Spleen (tissue), 11 donors: ENCODE data around the gene PKHD1. TPM values are rescaled to one million over a fixed set of nuclear protein-coding genes. Genes with fewer than 3 reads are reported as not detected.

Experiments used
- DNase-seq: peaks from one replicate; pipeline ENCODE4 v3.0.0-alpha.2; 2020
- H3K27ac ChIP-seq, 8 donors: fragments of 200-600 bp; sonication (generic) in 7 of 8; 1 replicate in 4 of 8; 2 replicates in 4 of 8; pipeline versions ENCODE4 v1.5.0 to v1.8.0; 2016 to 2021; ENCODE audit warnings: inconsistent platforms in 4 of 8, mild to moderate bottlenecking in 4 of 8, moderate library complexity in 1 of 8
- H3K27me3 ChIP-seq, 7 donors: fragments of 200-600 bp; sonication (generic) in 6 of 7; replicated peaks in 1 of 7; 1 replicate in 4 of 7; 2 replicates in 3 of 7; pipeline versions ENCODE4 v1.5.0 to v1.8.0; 2016 to 2021; ENCODE audit warnings: inconsistent platforms in 3 of 7, mild to moderate bottlenecking in 1 of 7
- H3K36me3 ChIP-seq, 6 donors: fragments of 200-600 bp; sonication (generic) in 5 of 6; 1 replicate in 4 of 6; 2 replicates in 2 of 6; pipeline versions ENCODE4 v1.5.0 to v1.8.0; 2016 to 2021; ENCODE audit warnings: inconsistent platforms in 2 of 6
- H3K4me1 ChIP-seq, 6 donors: fragments of 200-600 bp; sonication (generic) in 5 of 6; 1 replicate in 3 of 6; 2 replicates in 3 of 6; pipeline versions ENCODE4 v1.5.0 to v1.8.0; 2016 to 2021; ENCODE audit warnings: inconsistent platforms in 3 of 6
- H3K4me3 ChIP-seq, 8 donors: fragments of 200-600 bp; sonication (generic) in 7 of 8; 1 replicate in 4 of 8; 2 replicates in 4 of 8; pipeline versions ENCODE4 v1.5.0 to v1.8.0; 2016 to 2021; ENCODE audit warnings: inconsistent platforms in 4 of 8, mild to moderate bottlenecking in 4 of 8, moderate library complexity in 2 of 8
- H3K9me3 ChIP-seq, 8 donors: fragments of 200-600 bp; sonication (generic) in 7 of 8; 1 replicate in 4 of 8; 2 replicates in 4 of 8; pipeline versions ENCODE4 v1.5.0 to v1.8.0; 2016 to 2021; ENCODE audit warnings: inconsistent platforms in 4 of 8
- CTCF ChIP-seq, 11 experiments: fragments of 200-600 bp in 7 of 11; fragments of 450-650 bp in 4 of 11; sonication (generic) in 4 of 11; IDR thresholded peaks in 8 of 11; conservative IDR thresholded peaks in 3 of 11; 1 replicate in 7 of 11; 2 replicates in 4 of 11; pipeline versions ENCODE4 v1.4.0 to v1.8.0; 2016 to 2021; ENCODE audit warnings: antibody characterized with exemption in 11 of 11, inconsistent platforms in 4 of 11, mild to moderate bottlenecking in 1 of 11
- POLR2A ChIP-seq, 3 donors: fragments of 450-650 bp; IDR thresholded peaks; one replicate each; pipeline ENCODE4 v1.5.1; 2017; ENCODE audit warnings: antibody characterized with exemption in 3 of 3, mild to moderate bottlenecking in 1 of 3
- POLR2AphosphoS5 ChIP-seq, 3 donors: sonication (generic); formaldehyde crosslinking; IDR thresholded peaks; one replicate each; pipeline ENCODE4 v1.5.1; 2017; ENCODE audit warnings: antibody characterized with exemption in 3 of 3
- WGBS, 5 donors: extraction: QIAGEN DNeasy Blood & Tissue Kit in 3 of 5; methylation state at CpG; one replicate each; pipeline versions ENCODE4 v1.1.5 to v1.1.7; 2013 to 2018; 5-methylcytosine and 5-hydroxymethylcytosine counted together
- intact Hi-C: fragments of 100-400 bp; cut with DNase I; formaldehyde crosslinking; loops from one replicate; pipeline ENCODE4 v1.15.0; 2023; ENCODE audit warnings: low total_unique reads
- polyA plus RNA-seq, 3 donors: library from polyadenylated mRNA; stranded (reverse); fragments of 200-250 nt; gene quantifications; one replicate each; pipeline ENCODE4 v1.2.1, GENCODE V29; 2013
- total RNA-seq, 7 donors: library from RNA; depleted of rRNA in 3 of 7; stranded (reverse); fragments of >200 nt in 3 of 7; fragmentation: NEBNext Ultra II Directional in 4 of 7; extraction: Animal tissue kit (Norgen Biotek cat#: 25700) in 4 of 7; gene quantifications; one replicate each; pipeline versions ENCODE4 v1.1.0 to v1.2.1, GENCODE V29; 2016 to 2021
- donor health status: healthy with polysubstance abuse.
- donor health status: DM: no; HTN: no; CAD: no; lungs with moderate emphysema.
- donor health status: DM: no; HTN: no; CAD: no.
- donor health status: Bipolar disorder and iron deficiency.
- donor health status: healthy.
- donor health status: DM: no; HTN: no; CAD: no.
- donor health status: DM: yes; HTN: yes; CAD: no.

Gene PKHD1
- total and polyA plus RNA-seq, 10 donors, result not detected

- no peaks in the 10 kb centered on the region for H3K36me3 ChIP-seq
- H3K4me3 ChIP-seq, result no peak overlapping the region
- peaks cover 0 to 6% (median 0%) of the 10 kb centered on the region in 7 donors for H3K27me3 ChIP-seq
- H3K27ac ChIP-seq, result no peak overlapping the region
- WGBS, 5 donors, result 86 to 96% (median 90%) methylated on average over 4 of the region's 4 CpGs
- no peaks in the 10 kb centered on the region for H3K9me3 ChIP-seq
- intact Hi-C loops, result no loop called here
- H3K4me1 ChIP-seq, result no peaks in the 10 kb centered on the region
- TF ChIP-seq CTCF (IDR thresholded peaks at IDR 0.05 in 8 of 11, conservative IDR thresholded peaks at IDR 0.05 in 3 of 11), result no peak
- TF ChIP-seq POLR2A (IDR thresholded peaks at IDR 0.05), result no peak
- TF ChIP-seq POLR2AphosphoS5 (IDR thresholded peaks at IDR 0.05), result no peak
- DNase-seq, result no peak
These were observed 194.0 kb downstream of the PKHD1 start for GRCh38 chr6:51893366-51893765.

DNA sequence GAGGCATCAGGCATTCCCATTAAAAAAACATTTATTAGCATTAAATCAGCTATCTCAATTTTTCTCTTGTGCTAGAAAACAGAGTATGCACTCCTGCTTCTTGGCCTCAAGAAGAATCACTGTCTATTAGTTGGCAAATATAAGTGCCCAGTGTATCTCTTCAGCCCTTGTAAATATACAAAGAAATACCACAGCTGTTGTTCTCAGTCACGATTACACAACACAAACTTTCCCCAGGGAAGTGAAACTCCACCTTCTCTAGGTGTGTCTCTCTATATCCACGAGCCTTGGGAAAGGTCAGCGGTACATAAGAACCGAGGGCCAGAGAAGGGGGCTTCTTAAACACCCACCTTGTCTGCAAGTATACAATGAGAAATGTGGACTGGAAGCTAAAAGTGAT is 194.7 kb downstream of the PKHD1 start:
- Histone ChIP-seq H3K27me3 (peaks cover 0 to 6% (median 0%) of the 10 kb centered on the region in 7 donors), H3K4me3 (no peak overlapping the region), H3K27ac (no peak overlapping the region), H3K9me3 (no peaks in the 10 kb centered on the region), H3K36me3 (no peaks in the 10 kb centered on the region), H3K4me1 (no peaks in the 10 kb centered on the region)
- no peak for DNase-seq
- intact Hi-C loops, result no loop called here
- TF ChIP-seq POLR2AphosphoS5 (IDR thresholded peaks at IDR 0.05) (no peak), POLR2A (IDR thresholded peaks at IDR 0.05) (no peak), CTCF (IDR thresholded peaks at IDR 0.05 in 8 of 11, conservative IDR thresholded peaks at IDR 0.05 in 3 of 11) (no peak)
- WGBS, 5 donors, result 56 to 84% (median 73%) methylated on average over 4 of the region's 4 CpGs

DNA sequence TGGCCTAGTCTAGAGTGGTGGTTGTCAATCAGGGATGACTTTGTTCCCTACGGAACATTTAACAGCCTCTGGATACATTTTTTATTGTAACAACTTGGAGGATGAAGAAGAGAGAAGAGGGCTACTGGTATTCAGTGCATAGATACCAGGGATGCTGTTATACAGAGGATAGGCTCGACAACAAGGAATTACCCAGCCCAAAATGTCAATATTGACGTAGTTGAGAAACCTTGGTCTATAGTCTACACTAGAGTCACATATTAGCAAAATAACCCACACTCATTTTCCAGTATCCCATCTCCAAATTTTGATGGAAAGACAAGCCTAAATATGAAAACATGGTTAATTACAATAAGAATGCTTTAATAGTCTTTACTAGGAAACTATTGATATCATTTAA is 195.1 kb downstream of the PKHD1 start:
- Histone ChIP-seq H3K27me3 (peaks cover 0 to 6% (median 0%) of the 10 kb centered on the region in 7 donors), H3K36me3 (no peaks in the 10 kb centered on the region), H3K4me1 (no peaks in the 10 kb centered on the region), H3K4me3 (no peak overlapping the region), H3K27ac (no peak overlapping the region), H3K9me3 (no peaks in the 10 kb centered on the region)
- 71 to 88% (median 87%) methylated on average over 3 of the region's 3 CpGs for WGBS, 5 donors
- DNase-seq, result no peak
- TF ChIP-seq POLR2A (IDR thresholded peaks at IDR 0.05), result no peak
- no peak for TF ChIP-seq CTCF (IDR thresholded peaks at IDR 0.05 in 8 of 11, conservative IDR thresholded peaks at IDR 0.05 in 3 of 11)
- no peak for TF ChIP-seq POLR2AphosphoS5 (IDR thresholded peaks at IDR 0.05)
- intact Hi-C loops, result no loop called here

DNA sequence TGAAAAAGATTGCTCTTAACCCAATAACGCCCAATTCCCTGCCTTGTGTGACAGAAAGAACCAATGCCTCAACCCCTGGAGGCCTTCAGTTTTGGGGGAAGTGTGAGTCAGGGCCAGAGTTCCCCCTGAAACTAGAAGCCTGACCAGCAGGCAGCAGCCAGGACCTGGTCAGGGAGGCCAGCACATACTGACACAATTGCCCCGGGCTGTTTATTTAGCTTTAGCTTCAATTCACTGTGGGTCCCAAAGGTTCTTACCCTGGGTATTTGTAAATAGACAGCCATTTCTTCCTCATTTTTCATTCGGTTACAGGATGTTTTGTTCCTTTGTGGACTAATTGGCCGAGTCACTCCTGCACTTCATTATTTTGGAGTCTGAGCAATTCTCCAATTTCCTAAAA is 195.6 kb downstream of the PKHD1 start:
- Histone ChIP-seq H3K9me3 (no peaks in the 10 kb centered on the region), H3K4me3 (no peak overlapping the region), H3K4me1 (no peaks in the 10 kb centered on the region), H3K27ac (no peak overlapping the region), H3K36me3 (no peaks in the 10 kb centered on the region), H3K27me3 (peaks cover 0 to 6% (median 0%) of the 10 kb centered on the region in 7 donors)
- 44 to 65% (median 53%) methylated on average over 3 to 4 of the region's 4 CpGs for WGBS, 5 donors
- DNase-seq, result no peak
- intact Hi-C loops, result no loop called here
- TF ChIP-seq CTCF (IDR thresholded peaks at IDR 0.05 in 8 of 11, conservative IDR thresholded peaks at IDR 0.05 in 3 of 11) (no peak), POLR2A (IDR thresholded peaks at IDR 0.05) (no peak), POLR2AphosphoS5 (IDR thresholded peaks at IDR 0.05) (no peak)
